T-helper 2 cell (primary cell): ENCODE results near the gene TPK1.
"Not testable (repeated sequence)": the region's sequence is repeated elsewhere in the genome, so short reads cannot be mapped to it uniquely, and the experiment has no call there.

Experiments used
- DNase-seq, 5 experiments: peaks; one replicate each; pipeline versions ENCODE4 v3.0.0 to v3.0.0-alpha.2; 2012 to 2022

TPK1 gene

GRCh38 chr7:144821067-144821466 lies 14.8 kb downstream of the TPK1 start:
- DNase-seq, result peak in 1 of 5 experiments; percentile 86

GRCh38 chr7:144820552-144820951 lies 15.3 kb downstream of the TPK1 start:
- DNase-seq, result peak in 1 of 5 experiments; percentile 84

- no peak for DNase-seq
Observed at GRCh38 chr7:144819566-144819965, 16.3 kb downstream of the TPK1 start.

GRCh38 chr7:144818511-144818910 lies 17.3 kb downstream of the TPK1 start:
- peak in 3 of 5 experiments; percentile 47 to 88 (median 54) for DNase-seq

GRCh38 chr7:144817001-144817400 lies 18.9 kb downstream of the TPK1 start:
- no peak for DNase-seq

GRCh38 chr7:144814299-144814698 lies 21.6 kb downstream of the TPK1 start:
- DNase-seq, result no peak

- DNase-seq, result peak in 3 of 5 experiments; percentile 27 to 89 (median 48)
Observed at GRCh38 chr7:144812379-144813283, 23.2 kb downstream of the TPK1 start.

GRCh38 chr7:144805627-144806239 lies 30.1 kb downstream of the TPK1 start:
- DNase-seq, result no peak

GRCh38 chr7:144800678-144801436 lies 35.0 kb downstream of the TPK1 start:
- DNase-seq, result peak in 1 of 5 experiments; percentile 30

GRCh38 chr7:144796919-144797318 lies 38.9 kb downstream of the TPK1 start:
- no peak for DNase-seq

GRCh38 chr7:144792050-144792449 lies 43.8 kb downstream of the TPK1 start:
- no peak for DNase-seq

- no peak for DNase-seq
Observed at GRCh38 chr7:144791488-144791887, 44.4 kb downstream of the TPK1 start.

- DNase-seq, result no peak
Observed at GRCh38 chr7:144787127-144787526, 48.7 kb downstream of the TPK1 start.

- DNase-seq, result peak in 1 of 5 experiments; percentile 28
Observed at GRCh38 chr7:144786522-144786921, 49.3 kb downstream of the TPK1 start.

- DNase-seq, result no peak
Observed at GRCh38 chr7:144786079-144786478, 49.8 kb downstream of the TPK1 start.

- no peak for DNase-seq
Observed at GRCh38 chr7:144785521-144785920, 50.3 kb downstream of the TPK1 start.

- DNase-seq, result no peak
Observed at GRCh38 chr7:144784943-144785342, 50.9 kb downstream of the TPK1 start.

- DNase-seq, result no peak
Observed at GRCh38 chr7:144784441-144784840, 51.4 kb downstream of the TPK1 start.

GRCh38 chr7:144782883-144783282 lies 53.0 kb downstream of the TPK1 start:
- DNase-seq, result no peak

GRCh38 chr7:144780071-144780608 lies 55.7 kb downstream of the TPK1 start:
- DNase-seq, result peak in 1 of 5 experiments; percentile 9

GRCh38 chr7:144777889-144778288 lies 58.0 kb downstream of the TPK1 start:
- DNase-seq, result not testable (repeated sequence)

- no peak for DNase-seq
Observed at GRCh38 chr7:144777005-144777839, 58.6 kb downstream of the TPK1 start.
